Karpas-422 (cell line): ENCODE results near the gene CDK5R2. TPM values are rescaled to one million over a fixed set of nuclear protein-coding genes. Genes with fewer than 3 reads are reported as not detected.

ENCODE experiments used
- DNase-seq: peaks from one replicate; pipeline ENCODE4 v3.0.0-alpha.2; 2015
- H2AFZ ChIP-seq: fragments of 200-600 bp; sonication (generic); 2 replicates; pipeline ENCODE4 v1.6.1; 2014; ENCODE audit warnings: antibody characterized with exemption, low read length, mixed read lengths
- H3K27ac ChIP-seq: fragments of 200-600 bp; sonication (generic); 2 replicates; pipeline ENCODE4 v1.5.1; 2014; ENCODE audit warnings: mild to moderate bottlenecking, low read length, moderate library complexity
- H3K27me3 ChIP-seq: fragments of 200-600 bp; sonication (generic); 2 replicates; pipeline ENCODE4 v1.6.1; 2014; ENCODE audit warnings: low read length, mixed read lengths
- H3K36me3 ChIP-seq: fragments of 200-600 bp; sonication (generic); 2 replicates; pipeline ENCODE4 v1.6.1; 2014; ENCODE audit warnings: low read length, mixed read lengths; ENCODE audit not compliant: insufficient read depth
- H3K4me1 ChIP-seq: fragments of 200-600 bp; sonication (generic); 2 replicates; pipeline ENCODE4 v1.6.1; 2014; ENCODE audit warnings: mild to moderate bottlenecking, low read length, mixed read lengths
- H3K4me2 ChIP-seq: fragments of 200-600 bp; sonication (generic); 2 replicates; pipeline ENCODE4 v1.6.1; 2014; ENCODE audit warnings: low read length, low read depth, mild to moderate bottlenecking; ENCODE audit not compliant: poor library complexity, severe bottlenecking
- H3K4me3 ChIP-seq: fragments of 200-600 bp; sonication (generic); 2 replicates; pipeline ENCODE4 v1.5.1; 2014; ENCODE audit warnings: mild to moderate bottlenecking, antibody characterized with exemption, low read length, mixed read lengths
- H3K79me2 ChIP-seq: fragments of 200-600 bp; sonication (generic); 2 replicates; pipeline ENCODE4 v1.6.1; 2014; ENCODE audit warnings: mild to moderate bottlenecking, low read length, mixed read lengths
- H3K9ac ChIP-seq: fragments of 200-600 bp; sonication (generic); 2 replicates; pipeline ENCODE4 v1.6.0; 2014; ENCODE audit warnings: low read length
- H3K9me2 ChIP-seq: fragments of 200-600 bp; sonication (generic), shearing (Covaris generic); replicated peaks from 2 replicates; pipeline ENCODE4 v1.6.0; 2014; ENCODE audit warnings: mild to moderate bottlenecking, low read length, moderate library complexity; ENCODE audit not compliant: insufficient read depth
- H3K9me3 ChIP-seq: fragments of 300-700, 200-600 bp; sonication (generic); 2 replicates; pipeline ENCODE4 v1.6.1; 2014; ENCODE audit warnings: low read length, mixed read lengths
- H4K20me1 ChIP-seq: fragments of 200-600 bp; sonication (generic); 2 replicates; pipeline ENCODE4 v1.6.1; 2014; ENCODE audit warnings: mild to moderate bottlenecking, antibody characterized with exemption, low read length, low read depth; ENCODE audit not compliant: insufficient read depth
- total RNA-seq: library from RNA; depleted of rRNA; stranded (reverse); fragments of >200 nt; shearing (Covaris generic); gene quantifications from 2 replicates; pipeline ENCODE4 v1.2.3, GENCODE V29; 2014; ENCODE audit warnings: low replicate concordance

Gene CDK5R2
- total RNA-seq, 1 experiment from 2014 or later = not detected

DNA sequence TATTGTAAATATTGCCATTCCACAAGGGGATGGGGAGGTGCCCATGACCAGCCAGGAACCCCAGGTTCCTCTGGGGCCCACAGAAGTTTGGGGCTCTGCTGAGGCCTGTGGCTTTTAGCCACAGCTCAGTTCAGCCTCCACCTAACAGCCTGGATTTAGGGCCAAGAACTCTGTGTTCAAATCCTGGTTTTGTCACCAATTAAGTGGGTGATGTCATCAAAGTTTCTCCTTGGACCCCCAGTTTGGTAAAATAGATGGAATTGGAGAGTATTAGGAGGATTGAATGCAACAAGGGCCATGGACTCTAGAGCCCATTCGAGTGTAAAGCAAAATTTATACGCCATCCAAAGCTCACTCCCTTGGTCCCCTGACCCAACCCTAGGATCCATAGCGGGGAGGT is 28.7 kb downstream of the CDK5R2 start:
- H3K4me2 ChIP-seq = no peak overlapping the region
- no peaks in the 10 kb centered on the region for H3K4me1 ChIP-seq
- H3K27me3 ChIP-seq = no peaks in the 10 kb centered on the region
- DNase-seq = no peak
- H3K27ac ChIP-seq = no peak overlapping the region
- H3K36me3 ChIP-seq = no peaks in the 10 kb centered on the region
- no peak overlapping the region for H3K9ac ChIP-seq
- H3K79me2 ChIP-seq = no peaks in the 10 kb centered on the region
- H3K9me3 ChIP-seq = no peaks in the 10 kb centered on the region
- H3K4me3 ChIP-seq = no peak overlapping the region
- no peak overlapping the region for H2AFZ ChIP-seq
- H4K20me1 ChIP-seq = no peaks in the 10 kb centered on the region
- H3K9me2 ChIP-seq = no peaks in the 10 kb centered on the region

DNA sequence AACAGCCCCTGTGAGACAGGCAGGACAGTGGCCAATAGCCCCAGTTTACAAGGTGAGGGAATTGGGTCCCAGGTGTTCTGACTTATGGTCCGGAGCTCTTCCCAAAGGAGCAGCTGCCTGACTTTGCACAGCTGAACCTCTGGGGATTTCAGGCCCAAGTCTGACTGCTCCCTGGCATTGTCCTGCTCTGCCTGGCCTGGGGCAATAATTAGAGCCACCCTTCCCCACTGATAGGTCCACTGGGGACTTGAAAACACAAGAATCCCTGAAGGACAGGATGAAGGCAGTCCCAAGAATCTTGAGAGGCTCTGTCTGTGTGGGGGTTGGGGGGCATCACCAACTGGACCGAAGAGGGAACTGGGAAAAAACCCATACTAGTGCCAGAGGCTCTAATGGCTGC is 29.2 kb downstream of the CDK5R2 start:
- Histone ChIP-seq H3K79me2 (no peaks in the 10 kb centered on the region), H3K36me3 (no peaks in the 10 kb centered on the region), H3K9me2 (no peaks in the 10 kb centered on the region), H4K20me1 (no peaks in the 10 kb centered on the region), H3K9me3 (no peaks in the 10 kb centered on the region), H3K27me3 (no peaks in the 10 kb centered on the region), H3K27ac (no peak overlapping the region), H3K4me1 (no peaks in the 10 kb centered on the region), H3K4me2 (no peak overlapping the region), H3K9ac (no peak overlapping the region), H3K4me3 (no peak overlapping the region), H2AFZ (no peak overlapping the region)
- DNase-seq = no peak

DNA sequence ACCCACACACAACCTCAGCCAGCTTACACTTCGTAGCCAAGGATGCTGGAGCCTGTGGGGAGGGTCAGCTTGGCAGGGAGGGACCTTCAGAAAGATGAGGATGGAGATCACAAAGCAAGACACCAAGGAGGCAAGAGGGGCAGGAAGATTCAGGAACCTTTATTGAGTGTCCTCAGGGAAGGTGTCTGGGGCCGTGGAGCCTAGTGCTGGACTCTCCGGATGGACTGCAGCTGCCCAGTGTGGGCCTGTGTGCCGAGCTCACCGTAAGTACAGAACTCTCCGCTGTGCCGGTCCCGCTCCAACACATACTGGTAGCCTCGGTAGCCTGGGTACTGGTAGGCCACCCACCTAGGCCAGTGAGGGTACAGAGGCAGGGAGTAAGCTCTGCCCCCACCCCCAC is 30.6 kb downstream of the CDK5R2 start:
- Histone ChIP-seq H3K4me1 (no peaks in the 10 kb centered on the region), H3K9me2 (no peaks in the 10 kb centered on the region), H3K27ac (no peak overlapping the region), H3K79me2 (no peaks in the 10 kb centered on the region), H3K4me3 (no peak overlapping the region), H3K4me2 (no peak overlapping the region), H3K36me3 (no peaks in the 10 kb centered on the region), H3K9me3 (no peaks in the 10 kb centered on the region), H4K20me1 (no peaks in the 10 kb centered on the region), H2AFZ (no peak overlapping the region), H3K27me3 (no peaks in the 10 kb centered on the region), H3K9ac (no peak overlapping the region)
- DNase-seq = no peak

DNA sequence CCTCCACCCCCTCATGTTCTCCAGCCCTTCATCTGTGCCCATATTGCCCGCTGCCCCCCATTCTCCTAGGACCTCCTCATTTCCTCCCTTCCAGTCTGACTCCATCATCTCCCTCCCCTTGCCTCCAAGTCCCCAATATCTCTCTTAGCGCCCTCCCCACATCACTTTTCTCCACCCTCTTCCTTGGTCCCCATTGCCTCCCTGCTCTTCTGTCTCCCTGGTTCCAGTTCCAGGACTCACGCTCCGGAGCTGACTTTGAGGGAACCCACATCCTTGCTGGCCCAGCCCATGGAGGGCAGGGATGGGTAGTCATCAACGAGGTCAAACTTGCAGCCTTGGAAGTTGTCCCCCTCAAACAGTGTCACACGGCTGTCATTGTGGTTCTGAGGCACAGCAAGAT is 31.1 kb downstream of the CDK5R2 start:
- no peaks in the 10 kb centered on the region for H3K36me3 ChIP-seq
- H3K9me2 ChIP-seq = no peaks in the 10 kb centered on the region
- H4K20me1 ChIP-seq = no peaks in the 10 kb centered on the region
- H3K4me2 ChIP-seq = no peak overlapping the region
- H3K79me2 ChIP-seq = no peaks in the 10 kb centered on the region
- no peaks in the 10 kb centered on the region for H3K27me3 ChIP-seq
- no peak overlapping the region for H3K9ac ChIP-seq
- no peak overlapping the region for H3K4me3 ChIP-seq
- no peaks in the 10 kb centered on the region for H3K4me1 ChIP-seq
- DNase-seq = no peak
- no peaks in the 10 kb centered on the region for H3K9me3 ChIP-seq
- no peak overlapping the region for H3K27ac ChIP-seq
- H2AFZ ChIP-seq = no peak overlapping the region

DNA sequence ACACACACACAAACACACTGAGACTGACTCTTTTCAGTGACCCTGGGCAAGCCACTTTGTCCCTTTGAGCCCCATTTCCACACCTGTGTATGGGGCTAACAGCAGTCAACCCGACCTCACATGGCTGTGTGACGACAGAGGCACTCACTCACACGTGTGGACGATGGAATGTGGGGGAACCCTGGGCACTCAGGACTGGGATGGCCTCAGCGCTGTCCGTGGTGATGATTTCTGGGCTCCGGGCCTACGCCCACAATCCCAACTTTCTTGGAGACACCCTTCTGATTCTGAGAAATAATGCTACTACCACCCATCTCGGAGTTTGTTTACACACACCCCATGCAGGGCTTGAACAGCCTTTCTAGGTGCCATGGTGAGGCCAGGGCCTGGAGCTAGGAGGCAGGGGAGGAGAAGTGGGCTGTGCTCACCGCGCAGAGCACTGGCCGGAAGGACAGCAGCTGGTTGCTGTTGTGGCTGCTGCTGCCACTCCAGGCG is 32.3 kb downstream of the CDK5R2 start:
- H3K79me2 ChIP-seq = no peaks in the 10 kb centered on the region
- no peaks in the 10 kb centered on the region for H3K9me3 ChIP-seq
- DNase-seq = peak; percentile 44
- H2AFZ ChIP-seq = no peak overlapping the region
- H3K9me2 ChIP-seq = no peaks in the 10 kb centered on the region
- no peak overlapping the region for H3K4me2 ChIP-seq
- no peaks in the 10 kb centered on the region for H4K20me1 ChIP-seq
- no peaks in the 10 kb centered on the region for H3K4me1 ChIP-seq
- H3K36me3 ChIP-seq = no peaks in the 10 kb centered on the region
- H3K27me3 ChIP-seq = no peaks in the 10 kb centered on the region
- no peak overlapping the region for H3K27ac ChIP-seq
- no peak overlapping the region for H3K4me3 ChIP-seq
- no peak overlapping the region for H3K9ac ChIP-seq

DNA sequence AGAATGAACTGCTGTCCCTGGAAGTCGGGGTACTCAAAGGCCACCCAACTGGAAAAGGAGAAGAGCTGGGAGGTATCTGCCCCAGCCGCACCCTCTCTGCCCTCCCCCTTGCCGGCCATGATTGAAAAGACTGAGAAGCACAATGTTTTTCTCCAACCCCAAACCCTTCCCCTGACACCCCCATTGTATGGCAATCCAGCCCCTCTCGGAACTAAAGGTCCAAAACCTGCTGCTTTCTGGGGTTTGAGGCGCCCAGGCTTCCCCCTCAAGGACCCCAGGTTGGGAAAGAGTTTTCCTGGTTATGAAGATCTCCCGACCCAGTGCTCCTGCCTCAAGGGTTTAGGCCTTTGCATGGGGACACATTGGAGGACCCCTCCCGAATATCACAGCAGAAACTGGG is 32.7 kb downstream of the CDK5R2 start:
- no peak overlapping the region for H2AFZ ChIP-seq
- H3K4me2 ChIP-seq = no peak overlapping the region
- H4K20me1 ChIP-seq = no peaks in the 10 kb centered on the region
- H3K9me2 ChIP-seq = no peaks in the 10 kb centered on the region
- H3K9ac ChIP-seq = no peak overlapping the region
- H3K79me2 ChIP-seq = no peaks in the 10 kb centered on the region
- no peak for DNase-seq
- H3K36me3 ChIP-seq = no peaks in the 10 kb centered on the region
- no peaks in the 10 kb centered on the region for H3K9me3 ChIP-seq
- no peaks in the 10 kb centered on the region for H3K27me3 ChIP-seq
- H3K4me3 ChIP-seq = no peak overlapping the region
- no peak overlapping the region for H3K27ac ChIP-seq
- no peaks in the 10 kb centered on the region for H3K4me1 ChIP-seq

DNA sequence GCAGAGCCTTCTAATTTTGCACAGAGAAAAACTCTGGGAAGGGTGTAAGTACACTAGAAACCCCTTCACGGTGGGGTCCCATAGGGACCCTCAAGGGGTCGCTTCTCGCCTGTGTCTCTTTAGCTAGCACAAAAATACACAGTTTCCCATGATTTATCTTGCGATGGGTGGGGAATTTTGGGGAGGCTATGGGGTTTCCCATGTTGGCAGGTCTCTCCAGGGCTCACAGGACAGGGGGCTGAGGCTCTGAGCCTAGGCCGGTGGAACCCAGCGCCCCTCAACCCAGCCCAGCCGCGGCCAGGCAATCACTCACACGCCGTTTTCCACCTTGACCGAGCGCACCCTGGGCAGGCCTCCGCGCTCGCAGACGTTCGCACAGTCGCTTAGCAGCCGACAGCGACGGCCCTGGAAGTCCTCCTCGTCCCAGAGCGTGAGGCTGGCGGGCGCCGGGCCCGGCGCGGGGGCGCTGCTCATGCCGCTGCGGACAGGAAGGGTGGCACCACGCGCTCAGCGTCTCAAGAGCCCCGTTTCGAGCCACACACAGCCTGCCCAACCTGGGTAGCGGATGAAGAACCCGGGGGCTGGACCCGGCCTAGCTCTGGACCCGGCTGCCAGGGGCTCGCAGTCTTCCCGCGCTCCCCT is 33.4 kb downstream of the CDK5R2 start:
- Histone ChIP-seq H2AFZ (no peak overlapping the region), H3K9ac (no peak overlapping the region), H3K9me3 (no peaks in the 10 kb centered on the region), H3K79me2 (no peaks in the 10 kb centered on the region), H4K20me1 (no peaks in the 10 kb centered on the region), H3K9me2 (no peaks in the 10 kb centered on the region), H3K4me1 (no peaks in the 10 kb centered on the region), H3K4me3 (no peak overlapping the region), H3K27ac (no peak overlapping the region), H3K27me3 (no peaks in the 10 kb centered on the region), H3K36me3 (no peaks in the 10 kb centered on the region), H3K4me2 (no peak overlapping the region)
- no peak for DNase-seq

DNA sequence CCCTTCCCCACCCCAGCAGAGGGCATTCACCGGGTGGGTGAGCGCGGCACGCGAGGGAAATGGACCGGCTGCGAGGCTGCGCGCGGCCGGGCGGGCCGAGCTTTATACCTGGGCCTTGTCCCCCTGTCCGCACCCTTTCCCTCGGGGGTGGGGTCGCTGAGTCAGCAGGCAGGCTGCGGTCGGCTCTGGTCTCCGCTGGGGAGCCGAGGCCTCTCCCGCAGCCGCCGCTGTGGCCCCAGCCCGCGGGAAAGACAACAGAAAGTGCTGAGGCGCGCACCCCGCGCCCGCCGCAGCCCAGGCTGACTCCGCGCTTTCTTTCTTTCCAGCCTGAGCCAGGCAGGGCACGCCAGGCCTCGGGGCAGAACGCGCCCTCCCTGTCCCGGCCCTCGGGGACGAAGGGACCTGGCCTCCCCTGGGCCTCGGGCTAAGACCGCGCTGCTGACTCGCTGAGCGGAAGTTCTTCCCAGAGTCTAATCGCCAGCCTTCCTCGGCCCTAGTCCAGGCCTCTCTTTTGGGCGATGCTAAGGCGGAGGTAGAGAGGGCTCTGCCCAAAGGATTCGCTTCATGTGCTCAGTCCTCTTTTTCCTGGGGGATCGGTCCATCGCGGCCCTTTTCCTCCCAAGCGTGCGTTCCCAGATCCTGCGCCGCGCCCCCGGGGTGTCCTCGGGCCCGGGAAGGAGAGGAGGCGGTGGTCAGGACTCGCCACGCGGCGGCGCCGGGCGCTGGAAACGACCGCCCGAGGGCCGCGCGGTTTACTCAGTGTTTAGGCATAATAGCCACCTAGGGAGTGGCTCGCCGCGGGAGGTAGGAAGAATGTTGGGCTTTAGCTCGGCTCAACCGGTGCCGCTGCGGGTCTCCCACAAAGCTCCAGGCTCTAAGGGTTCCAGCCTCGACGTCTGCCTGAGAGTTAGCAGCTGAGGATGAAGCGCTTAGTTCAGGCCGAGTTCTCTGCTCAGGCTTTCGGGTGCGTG is 34.2 kb downstream of the CDK5R2 start, which contains the start of gene CRYBA2:
TSS of gene CRYBA2 (minus strand) at position 78 of the 971 bp plus-strand sequence. CDS start 246 bp downstream, outside the sequence.
- Histone ChIP-seq H3K79me2 (no peaks in the 10 kb centered on the region), H3K27ac (no peak within 1 kb of the TSS), H3K27me3 (no peaks in the 10 kb centered on the region), H3K4me1 (no peaks in the 10 kb centered on the region), H3K9me2 (no peaks in the 10 kb centered on the region), H3K9me3 (no peaks in the 10 kb centered on the region), H2AFZ (no peak within 1 kb of the TSS), H3K4me2 (no peak within 1 kb of the TSS), H3K4me3 (no peak within 1 kb of the TSS), H3K36me3 (no peaks in the 10 kb centered on the region), H4K20me1 (no peaks in the 10 kb centered on the region), H3K9ac (no peak within 1 kb of the TSS)
- DNase-seq = no peak
